ENCODE measurements around the gene EXD3. TPM values are rescaled to one million over a fixed set of nuclear protein-coding genes. Genes with fewer than 3 reads are reported as not detected.
A peak's percentile ranks its signal among the peaks of the same experiment; 100 is the strongest.

Gene EXD3
- total and polyA plus RNA-seq, 2 donors from 2014 or later = 18.9 to 44.5 TPM

DNA sequence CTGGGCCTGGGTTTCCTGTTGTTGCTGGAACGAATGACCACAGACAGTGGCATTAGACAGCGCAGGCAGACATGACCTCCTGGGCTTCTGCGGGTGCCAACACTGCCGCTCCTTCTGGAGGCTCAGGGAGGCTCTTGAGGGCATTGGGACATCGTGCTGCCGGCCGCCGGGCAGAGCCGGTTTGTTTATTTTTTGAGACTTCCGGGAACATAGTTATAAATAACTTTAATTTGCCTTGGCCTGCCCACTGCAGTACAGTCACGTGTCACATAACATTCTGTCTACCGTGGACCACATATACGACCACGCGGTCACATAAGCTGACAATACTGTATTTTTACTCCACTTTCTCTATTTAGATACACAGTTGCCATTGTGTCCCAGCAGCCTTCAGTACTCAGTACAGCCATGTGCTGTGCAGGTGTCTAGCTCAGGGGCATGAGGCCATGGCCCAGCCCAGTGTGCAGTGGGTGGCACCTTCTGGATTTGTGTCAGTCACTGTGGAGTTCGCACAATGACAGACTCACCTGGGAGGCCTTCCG, 153.7 kb downstream of the EXD3 start:
- no peaks in the 10 kb centered on the region for H3K9me3 ChIP-seq (ENCODE audit: control insufficient read depth in 2 of 3, insufficient read depth in 1 of 3, low read length in 3 of 3)
- H3K4me3 ChIP-seq (ENCODE audit: low read length in 3 of 3) = peak overlapping the region in 1 of 3 donors; percentile 1
- no peaks in the 10 kb centered on the region for H3K27me3 ChIP-seq (ENCODE audit: control insufficient read depth, insufficient read depth, low read length)
- FAIRE-seq (no peak), DNase-seq (peak in 2 of 5 donors; percentile 46 to 92)
- TF ChIP-seq, protein P1, sequence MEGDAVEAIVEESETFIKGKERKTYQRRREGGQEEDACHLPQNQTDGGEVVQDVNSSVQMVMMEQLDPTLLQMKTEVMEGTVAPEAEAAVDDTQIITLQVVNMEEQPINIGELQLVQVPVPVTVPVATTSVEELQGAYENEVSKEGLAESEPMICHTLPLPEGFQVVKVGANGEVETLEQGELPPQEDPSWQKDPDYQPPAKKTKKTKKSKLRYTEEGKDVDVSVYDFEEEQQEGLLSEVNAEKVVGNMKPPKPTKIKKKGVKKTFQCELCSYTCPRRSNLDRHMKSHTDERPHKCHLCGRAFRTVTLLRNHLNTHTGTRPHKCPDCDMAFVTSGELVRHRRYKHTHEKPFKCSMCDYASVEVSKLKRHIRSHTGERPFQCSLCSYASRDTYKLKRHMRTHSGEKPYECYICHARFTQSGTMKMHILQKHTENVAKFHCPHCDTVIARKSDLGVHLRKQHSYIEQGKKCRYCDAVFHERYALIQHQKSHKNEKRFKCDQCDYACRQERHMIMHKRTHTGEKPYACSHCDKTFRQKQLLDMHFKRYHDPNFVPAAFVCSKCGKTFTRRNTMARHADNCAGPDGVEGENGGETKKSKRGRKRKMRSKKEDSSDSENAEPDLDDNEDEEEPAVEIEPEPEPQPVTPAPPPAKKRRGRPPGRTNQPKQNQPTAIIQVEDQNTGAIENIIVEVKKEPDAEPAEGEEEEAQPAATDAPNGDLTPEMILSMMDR (IDR thresholded peaks at IDR 0.05; ENCODE audit: borderline replicate concordance, extremely low read depth, insufficient read depth) = no peak
- H3K9ac ChIP-seq (ENCODE audit: low read length in 3 of 3) = peak overlapping the region in 1 of 3 donors; percentile 53
- H3K36me3 ChIP-seq (ENCODE audit: control insufficient read depth in 2 of 3, insufficient read depth in 3 of 3, low read length in 3 of 3) = peaks cover 2 to 4% (median 4%) of the 10 kb centered on the region in 3 donors
- H3K27ac ChIP-seq (ENCODE audit: low read depth in 2 of 2, low read length in 2 of 2) = peak overlapping the region; percentile 76 to 92
- peaks cover 0 to 20% (median 13%) of the 10 kb centered on the region in 3 donors for H3K4me1 ChIP-seq (ENCODE audit: control insufficient read depth in 2 of 3, insufficient read depth in 2 of 3, low read depth in 1 of 3, low read length in 3 of 3)
- intact Hi-C loops (cut with DNase I) = no loop called here

DNA sequence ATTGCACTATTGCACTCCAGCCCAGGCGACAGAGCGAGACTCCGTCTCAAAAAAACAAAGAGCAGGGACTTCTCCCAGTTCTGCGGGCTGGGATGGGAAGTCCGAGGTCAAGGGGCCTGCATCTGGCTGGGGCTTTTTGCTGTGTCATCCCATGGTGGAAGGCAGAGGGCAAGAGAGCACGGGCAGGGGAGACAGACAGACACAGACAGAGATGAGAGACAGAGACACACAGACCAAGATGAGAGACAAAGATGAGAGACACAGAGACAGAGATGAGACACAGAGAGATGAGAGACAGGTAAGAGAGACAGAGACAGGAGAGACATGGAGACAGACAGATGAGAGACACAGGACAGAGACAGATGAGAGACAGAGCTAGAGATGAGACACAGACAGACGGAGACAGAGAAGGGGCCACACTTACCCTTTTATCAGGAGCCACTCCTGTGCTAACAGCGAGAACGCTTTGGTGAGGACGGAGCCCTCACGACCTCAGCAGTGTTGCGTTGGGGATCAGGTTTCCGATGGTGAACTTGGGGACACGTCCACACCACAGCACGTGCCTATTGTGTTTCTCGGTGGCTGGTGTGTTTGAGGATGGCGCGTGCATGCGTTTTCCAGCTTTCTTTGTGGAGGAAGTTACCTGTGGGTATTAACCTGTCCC, 154.3 kb downstream of the EXD3 start:
- Histone ChIP-seq H3K4me3 (ENCODE audit: low read length in 3 of 3) (peak overlapping the region in 1 of 3 donors; percentile 1), H3K4me1 (ENCODE audit: control insufficient read depth in 2 of 3, insufficient read depth in 2 of 3, low read depth in 1 of 3, low read length in 3 of 3) (peaks cover 0 to 16% (median 13%) of the 10 kb centered on the region in 3 donors), H3K9me3 (ENCODE audit: control insufficient read depth in 2 of 3, insufficient read depth in 1 of 3, low read length in 3 of 3) (no peaks in the 10 kb centered on the region), H3K27ac (ENCODE audit: low read depth in 2 of 2, low read length in 2 of 2) (peak overlapping the region; percentile 61 to 76), H3K36me3 (ENCODE audit: control insufficient read depth in 2 of 3, insufficient read depth in 3 of 3, low read length in 3 of 3) (peaks cover 2 to 6% (median 4%) of the 10 kb centered on the region in 3 donors), H3K9ac (ENCODE audit: low read length in 3 of 3) (peak overlapping the region in 1 of 3 donors; percentile 53), H3K27me3 (ENCODE audit: control insufficient read depth, insufficient read depth, low read length) (no peaks in the 10 kb centered on the region)
- peak in 1 of 5 donors; percentile 78 for DNase-seq
- FAIRE-seq = no peak
- intact Hi-C loops (cut with DNase I) = no loop called here
- TF ChIP-seq, protein P1 (IDR thresholded peaks at IDR 0.05; ENCODE audit: borderline replicate concordance, extremely low read depth, insufficient read depth) = no peak

DNA sequence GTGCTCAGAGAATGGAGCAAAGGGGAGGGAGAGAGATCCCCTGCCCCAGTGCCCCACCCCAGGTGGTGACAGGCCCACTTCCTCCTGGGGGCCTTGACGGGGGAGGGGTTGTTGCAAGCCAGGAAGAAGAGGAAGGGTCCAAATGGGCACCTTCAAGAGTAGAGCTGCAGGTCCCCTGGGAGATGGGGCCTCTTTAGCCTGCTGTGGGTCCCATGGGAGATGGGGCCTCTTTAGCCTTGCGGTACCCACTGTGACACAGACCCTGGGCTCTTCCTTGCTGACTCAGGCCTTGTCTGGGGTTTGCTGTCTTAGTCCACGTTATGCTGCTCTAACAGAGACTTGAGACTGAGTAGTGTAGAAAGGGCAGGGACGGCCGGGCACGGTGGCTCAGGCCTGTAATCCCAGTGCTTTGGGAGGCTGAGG, 155.0 kb downstream of the EXD3 start:
- intact Hi-C loops (cut with DNase I) = no loop called here
- peaks cover 2 to 7% (median 4%) of the 10 kb centered on the region in 3 donors for H3K36me3 ChIP-seq (ENCODE audit: control insufficient read depth in 2 of 3, insufficient read depth in 3 of 3, low read length in 3 of 3)
- DNase-seq = peak in 1 of 5 donors; percentile 58
- no peaks in the 10 kb centered on the region for H3K27me3 ChIP-seq (ENCODE audit: control insufficient read depth, insufficient read depth, low read length)
- H3K4me1 ChIP-seq (ENCODE audit: control insufficient read depth in 2 of 3, insufficient read depth in 2 of 3, low read depth in 1 of 3, low read length in 3 of 3) = peaks cover 0 to 16% (median 13%) of the 10 kb centered on the region in 3 donors
- H3K9me3 ChIP-seq (ENCODE audit: control insufficient read depth in 2 of 3, insufficient read depth in 1 of 3, low read length in 3 of 3) = no peaks in the 10 kb centered on the region
- no peak overlapping the region for H3K4me3 ChIP-seq (ENCODE audit: low read length in 3 of 3)
- FAIRE-seq = no peak
- H3K27ac ChIP-seq (ENCODE audit: low read depth in 2 of 2, low read length in 2 of 2) = no peak overlapping the region
- TF ChIP-seq, protein P1 (IDR thresholded peaks at IDR 0.05; ENCODE audit: borderline replicate concordance, extremely low read depth, insufficient read depth) = no peak
- no peak overlapping the region for H3K9ac ChIP-seq (ENCODE audit: low read length in 3 of 3)
